Esophagus squamous epithelium (tissue), 4 donors: ENCODE data around the gene TNIK.

ENCODE experiments used
- CTCF ChIP-seq, 6 experiments: fragments of 450-650 bp in 4 of 6; fragments of 200-600 bp in 2 of 6; sonication (generic) in 2 of 6; IDR thresholded peaks; one replicate each; pipeline ENCODE4 v1.5.1; 2016 to 2019; ENCODE audit warnings: antibody characterized with exemption in 6 of 6, mild to moderate bottlenecking in 4 of 6, moderate library complexity in 4 of 6
- POLR2A ChIP-seq, 4 donors: fragments of 450-650 bp; IDR thresholded peaks; one replicate each; pipeline ENCODE4 v1.6.1; 2017; ENCODE audit warnings: antibody characterized with exemption in 4 of 4, mild to moderate bottlenecking in 4 of 4, moderate library complexity in 3 of 4

GRCh38 chr3:171297207-171297606 is 163.0 kb downstream of the TNIK start:
- TF ChIP-seq CTCF (IDR thresholded peaks at IDR 0.05) (no peak), POLR2A (IDR thresholded peaks at IDR 0.05) (no peak)
